ENCODE results near the gene KCNQ1.

Gene KCNQ1

GRCh38 chr11:2459796-2460531 lies 15.2 kb downstream of the KCNQ1 start:
- DNase-seq (ENCODE audit: low read depth, low spot score): no peak

GRCh38 chr11:2460540-2461252 lies 15.9 kb downstream of the KCNQ1 start:
- no peak for DNase-seq (ENCODE audit: low read depth, low spot score)

GRCh38 chr11:2461253-2461955 lies 16.6 kb downstream of the KCNQ1 start:
- no peak for DNase-seq (ENCODE audit: low read depth, low spot score)

GRCh38 chr11:2461956-2462542 lies 17.2 kb downstream of the KCNQ1 start:
- DNase-seq (ENCODE audit: low read depth, low spot score): no peak

- DNase-seq (ENCODE audit: low read depth, low spot score): no peak
These were observed 17.8 kb downstream of the KCNQ1 start for GRCh38 chr11:2462543-2462985.

GRCh38 chr11:2462986-2463765 lies 18.4 kb downstream of the KCNQ1 start:
- no peak for DNase-seq (ENCODE audit: low read depth, low spot score)

- no peak for DNase-seq (ENCODE audit: low read depth, low spot score)
These were observed 19.0 kb downstream of the KCNQ1 start for GRCh38 chr11:2463766-2464277.

GRCh38 chr11:2464451-2465165 lies 19.8 kb downstream of the KCNQ1 start:
- no peak for DNase-seq (ENCODE audit: low read depth, low spot score)

- no peak for DNase-seq (ENCODE audit: low read depth, low spot score)
These were observed 20.6 kb downstream of the KCNQ1 start for GRCh38 chr11:2465202-2466068.

- no peak for DNase-seq (ENCODE audit: low read depth, low spot score)
These were observed 21.4 kb downstream of the KCNQ1 start for GRCh38 chr11:2466069-2466801.

- DNase-seq (ENCODE audit: low read depth, low spot score): no peak
These were observed 22.3 kb downstream of the KCNQ1 start for GRCh38 chr11:2466869-2467694.

GRCh38 chr11:2467695-2468055 lies 22.9 kb downstream of the KCNQ1 start:
- DNase-seq (ENCODE audit: low read depth, low spot score): no peak

- DNase-seq (ENCODE audit: low read depth, low spot score): no peak
These were observed 23.8 kb downstream of the KCNQ1 start for GRCh38 chr11:2468363-2469235.

GRCh38 chr11:2470495-2470894 lies 25.7 kb downstream of the KCNQ1 start:
- no peak for DNase-seq (ENCODE audit: low read depth, low spot score)

GRCh38 chr11:2471048-2471803 lies 26.4 kb downstream of the KCNQ1 start:
- no peak for DNase-seq (ENCODE audit: low read depth, low spot score)

GRCh38 chr11:2471804-2472096 lies 26.9 kb downstream of the KCNQ1 start:
- no peak for DNase-seq (ENCODE audit: low read depth, low spot score)

Measured in astrocyte of the hippocampus (primary cell).